Spleen (tissue), 7 donors: ENCODE measurements around the gene MTPN.

Experiments
- CTCF ChIP-seq, 11 experiments: fragments of 200-600 bp in 7 of 11; fragments of 450-650 bp in 4 of 11; sonication (generic) in 4 of 11; IDR thresholded peaks in 8 of 11; conservative IDR thresholded peaks in 3 of 11; 1 replicate in 7 of 11; 2 replicates in 4 of 11; pipeline versions ENCODE4 v1.4.0 to v1.8.0; 2016 to 2021; ENCODE audit warnings: antibody characterized with exemption in 11 of 11, inconsistent platforms in 4 of 11, mild to moderate bottlenecking in 1 of 11
- POLR2A ChIP-seq, 3 donors: fragments of 450-650 bp; IDR thresholded peaks; one replicate each; pipeline ENCODE4 v1.5.1; 2017; ENCODE audit warnings: antibody characterized with exemption in 3 of 3, mild to moderate bottlenecking in 1 of 3
- POLR2AphosphoS5 ChIP-seq, 3 donors: sonication (generic); formaldehyde crosslinking; IDR thresholded peaks; one replicate each; pipeline ENCODE4 v1.5.1; 2017; ENCODE audit warnings: antibody characterized with exemption in 3 of 3
- donor health status: DM: no; HTN: no; CAD: no; lungs with moderate emphysema.
- donor health status: DM: no; HTN: no; CAD: no.
- donor health status: DM: no; HTN: no; CAD: no.

- no peak for TF ChIP-seq POLR2A (IDR thresholded peaks at IDR 0.05)
- no peak for TF ChIP-seq CTCF (IDR thresholded peaks at IDR 0.05 in 8 of 11, conservative IDR thresholded peaks at IDR 0.05 in 3 of 11)
- TF ChIP-seq POLR2AphosphoS5 (IDR thresholded peaks at IDR 0.05) = no peak
Measured at GRCh38 chr7:135905355-135905754, 71.8 kb downstream of the MTPN start.
